Measurements from ENCODE around the gene PHF11.

GRCh38 chr13:49569993-49570689 lies 74.4 kb downstream of the PHF11 start:
- TF ChIP-seq CTCF (IDR thresholded peaks at IDR 0.05) (no peak), POLR2A (IDR thresholded peaks at IDR 0.05) (no peak)

All from testis (tissue), 2 donors.